Parietal lobe (tissue), 1 donor: ENCODE results near the gene OR10H5. TPM values are rescaled to one million over a fixed set of nuclear protein-coding genes. Genes with fewer than 3 reads are reported as not detected.

ENCODE experiments used
- total RNA-seq: library from RNA; depleted of rRNA; stranded (reverse); fragments of >200 nt; gene quantifications from one replicate; pipeline ENCODE4 v1.2.3, GENCODE V29; 2014

Gene OR10H5, protein sequence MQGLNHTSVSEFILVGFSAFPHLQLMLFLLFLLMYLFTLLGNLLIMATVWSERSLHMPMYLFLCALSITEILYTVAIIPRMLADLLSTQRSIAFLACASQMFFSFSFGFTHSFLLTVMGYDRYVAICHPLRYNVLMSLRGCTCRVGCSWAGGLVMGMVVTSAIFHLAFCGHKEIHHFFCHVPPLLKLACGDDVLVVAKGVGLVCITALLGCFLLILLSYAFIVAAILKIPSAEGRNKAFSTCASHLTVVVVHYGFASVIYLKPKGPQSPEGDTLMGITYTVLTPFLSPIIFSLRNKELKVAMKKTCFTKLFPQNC
- not detected for total RNA-seq

DNA sequence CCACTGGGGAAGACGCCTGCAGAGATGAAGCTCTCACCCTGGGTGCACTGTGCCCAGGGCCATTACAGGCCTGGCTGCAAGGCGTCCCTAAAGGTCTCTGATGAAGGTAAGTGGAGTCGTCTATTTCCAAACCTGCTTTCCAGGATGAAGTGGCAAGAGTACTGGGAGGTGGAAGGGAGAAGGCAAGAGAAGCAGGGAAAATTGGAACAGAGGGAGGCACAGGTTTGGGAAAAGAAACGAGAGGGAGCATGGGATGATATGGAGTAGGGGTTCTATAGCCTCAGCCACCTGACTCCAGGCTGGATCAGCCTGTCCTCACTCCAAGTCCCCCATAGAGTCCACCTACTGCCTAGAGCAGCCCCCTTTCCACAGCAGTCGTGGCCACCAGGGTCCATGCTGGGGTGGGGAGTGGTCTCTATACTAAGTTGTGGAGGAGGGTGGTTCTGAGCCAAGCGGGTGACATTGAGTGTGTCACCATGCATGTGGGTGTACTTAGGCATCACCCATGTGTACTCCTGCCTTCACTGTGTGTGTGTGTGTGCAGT is at the start of gene OR10H5:
Gene OR10H5 (plus strand): TSS at position 51 of the 545 bp plus-strand sequence. CDS start 6,388 bp downstream, outside the sequence.

DNA sequence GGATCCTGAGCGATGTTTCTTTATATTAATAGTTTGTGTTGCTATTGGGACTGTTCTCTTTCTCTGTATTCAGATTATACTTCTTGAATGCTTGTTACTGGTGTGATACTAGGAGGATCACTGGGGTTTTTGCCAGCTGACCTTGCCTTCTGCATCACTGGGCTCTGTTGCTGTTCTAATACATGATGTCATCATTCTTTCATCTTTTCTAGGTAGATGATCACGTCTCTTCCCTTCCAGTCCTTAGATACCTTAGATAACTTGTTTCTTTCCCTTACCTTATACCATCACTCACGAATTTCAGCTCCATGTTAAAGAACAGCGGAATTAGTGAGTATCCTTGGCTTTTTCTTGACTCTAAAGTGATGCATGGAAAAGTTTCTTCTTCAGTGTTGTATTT is 49.7 kb upstream of the OR10H5 start, which contains the start of gene OR10H3:
Gene OR10H3 (plus strand): TSS at position 264 of the 400 bp plus-strand sequence. CDS start 3,408 bp downstream, outside the sequence.

DNA sequence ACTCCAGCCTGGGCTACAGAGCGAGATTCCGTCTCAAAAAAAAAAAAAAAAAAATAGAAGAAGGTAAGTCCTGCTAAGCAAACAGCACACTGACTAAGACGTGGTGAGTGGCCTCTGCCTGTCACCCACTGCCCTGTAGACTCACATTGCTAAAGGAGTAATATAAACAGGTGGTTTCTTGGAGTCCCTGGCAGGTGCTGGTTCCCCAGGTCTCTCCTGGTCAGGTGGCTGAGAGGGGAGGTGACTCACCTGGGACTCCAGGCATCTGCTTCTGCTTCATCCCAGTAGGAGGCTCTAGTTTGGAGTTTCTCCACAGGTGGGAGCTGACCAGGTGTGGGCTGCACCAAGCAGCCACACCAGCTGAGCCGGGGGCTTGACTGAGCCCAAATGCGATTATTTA is 27.8 kb downstream of the OR10H5 start, which contains the start of gene OR10H1:
Gene OR10H1 (minus strand): TSS at position 359 of the 400 bp plus-strand sequence. CDS start 7,627 bp downstream, outside the sequence.

Other genes with a start within 250 kb of the OR10H5 start
- gene CYP4F8, start 172.4 kb upstream of the OR10H5 start, total RNA-seq = not detected
- under 0.01 TPM for gene CYP4F3, start 146.8 kb upstream of the OR10H5 start, total RNA-seq
- gene CYP4F12, start 114.6 kb upstream of the OR10H5 start, total RNA-seq = not detected
- not detected for gene OR10H2, start 59.6 kb upstream of the OR10H5 start, total RNA-seq
- not detected for gene OR10H3, start 49.7 kb upstream of the OR10H5 start, total RNA-seq
- not detected for gene OR10H1, start 28.0 kb downstream of the OR10H5 start, total RNA-seq
- not detected for gene CYP4F2, start 110.4 kb downstream of the OR10H5 start, total RNA-seq
- 0.63 TPM for gene CYP4F11, start 146.9 kb downstream of the OR10H5 start, total RNA-seq
- gene OR10H4, start 161.3 kb downstream of the OR10H5 start, total RNA-seq = not detected